ENCODE measurements around the gene BTD. TPM values are rescaled to one million over a fixed set of nuclear protein-coding genes. Genes with fewer than 3 reads are reported as not detected.

BTD gene
- total and polyA plus RNA-seq, 8 donors, result 13.5 to 21.2 (median 17.0) TPM

DNA sequence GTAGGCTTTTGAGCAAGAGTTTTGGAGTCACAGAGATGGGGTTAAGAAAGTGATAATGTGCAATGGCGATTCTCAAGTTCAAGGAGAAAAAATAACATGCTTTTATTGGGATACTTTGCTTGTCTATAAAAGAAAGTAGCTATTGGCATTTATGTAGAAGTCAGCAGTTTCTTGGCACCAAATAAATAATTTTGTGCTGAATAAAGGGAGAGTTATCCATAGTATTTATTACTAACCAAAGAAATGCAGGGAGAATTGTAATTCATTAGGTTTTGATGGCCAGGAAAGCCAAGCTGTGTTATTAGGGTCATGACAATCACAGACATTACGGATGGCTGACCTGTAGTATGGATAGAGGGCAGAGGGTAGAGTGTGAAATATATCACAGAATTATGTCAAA is 33.1 kb downstream of the BTD start:
- Histone ChIP-seq H3K4me1 (peaks cover 14 to 43% of the 10 kb centered on the region in 2 donors), H3K27ac (peak overlapping the region in 1 of 2 donors; percentile 47), H3K4me3 (no peak overlapping the region), H3K9me3 (no peaks in the 10 kb centered on the region), H3K36me3 (no peaks in the 10 kb centered on the region), H3K27me3 (no peaks in the 10 kb centered on the region)
- intact Hi-C loops (cut with DNase I), result loop anchor here in 1 of 2 donors (5.0 kb wide), 1 partner anchor 163 kb away; the partner anchor contains the start of gene ANKRD28
- no peak for DNase-seq
- TF ChIP-seq, protein P1, sequence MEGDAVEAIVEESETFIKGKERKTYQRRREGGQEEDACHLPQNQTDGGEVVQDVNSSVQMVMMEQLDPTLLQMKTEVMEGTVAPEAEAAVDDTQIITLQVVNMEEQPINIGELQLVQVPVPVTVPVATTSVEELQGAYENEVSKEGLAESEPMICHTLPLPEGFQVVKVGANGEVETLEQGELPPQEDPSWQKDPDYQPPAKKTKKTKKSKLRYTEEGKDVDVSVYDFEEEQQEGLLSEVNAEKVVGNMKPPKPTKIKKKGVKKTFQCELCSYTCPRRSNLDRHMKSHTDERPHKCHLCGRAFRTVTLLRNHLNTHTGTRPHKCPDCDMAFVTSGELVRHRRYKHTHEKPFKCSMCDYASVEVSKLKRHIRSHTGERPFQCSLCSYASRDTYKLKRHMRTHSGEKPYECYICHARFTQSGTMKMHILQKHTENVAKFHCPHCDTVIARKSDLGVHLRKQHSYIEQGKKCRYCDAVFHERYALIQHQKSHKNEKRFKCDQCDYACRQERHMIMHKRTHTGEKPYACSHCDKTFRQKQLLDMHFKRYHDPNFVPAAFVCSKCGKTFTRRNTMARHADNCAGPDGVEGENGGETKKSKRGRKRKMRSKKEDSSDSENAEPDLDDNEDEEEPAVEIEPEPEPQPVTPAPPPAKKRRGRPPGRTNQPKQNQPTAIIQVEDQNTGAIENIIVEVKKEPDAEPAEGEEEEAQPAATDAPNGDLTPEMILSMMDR (IDR thresholded peaks at IDR 0.05), result no peak
- ATAC-seq, result no peak

DNA sequence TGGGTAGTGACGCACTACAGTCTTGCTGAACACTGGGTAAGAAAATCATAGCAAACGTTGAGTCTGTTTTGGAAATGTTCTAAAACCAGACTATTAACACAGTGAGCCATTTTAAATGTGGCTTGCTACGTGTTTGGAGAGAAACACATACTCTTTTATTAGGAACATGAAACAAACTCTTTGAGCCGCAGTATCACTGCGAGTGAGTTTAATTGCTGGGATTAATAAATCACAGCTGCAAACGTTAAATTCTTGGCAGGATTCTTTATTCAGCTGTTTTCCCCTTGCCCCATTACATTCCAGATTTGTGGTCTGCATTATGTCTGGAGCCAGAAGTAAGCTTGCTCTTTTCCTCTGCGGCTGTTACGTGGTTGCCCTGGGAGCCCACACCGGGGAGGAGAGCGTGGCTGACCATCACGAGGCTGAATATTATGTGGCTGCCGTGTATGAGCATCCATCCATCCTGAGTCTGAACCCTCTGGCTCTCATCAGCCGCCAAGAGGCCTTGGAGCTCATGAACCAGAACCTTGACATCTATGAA is 33.6 kb downstream of the BTD start:
- peak; percentile 58 for ATAC-seq
- Histone ChIP-seq H3K4me1 (peaks cover 14 to 39% of the 10 kb centered on the region in 2 donors), H3K27me3 (no peaks in the 10 kb centered on the region), H3K4me3 (no peak overlapping the region), H3K36me3 (no peaks in the 10 kb centered on the region), H3K27ac (peak overlapping the region; percentile 47 to 75), H3K9me3 (no peaks in the 10 kb centered on the region)
- TF ChIP-seq, protein P1 (IDR thresholded peaks at IDR 0.05), result no peak
- DNase-seq, result peak in 3 of 4 donors; percentile 36 to 48 (median 46)
- intact Hi-C loops (cut with DNase I), result no loop called here

DNA sequence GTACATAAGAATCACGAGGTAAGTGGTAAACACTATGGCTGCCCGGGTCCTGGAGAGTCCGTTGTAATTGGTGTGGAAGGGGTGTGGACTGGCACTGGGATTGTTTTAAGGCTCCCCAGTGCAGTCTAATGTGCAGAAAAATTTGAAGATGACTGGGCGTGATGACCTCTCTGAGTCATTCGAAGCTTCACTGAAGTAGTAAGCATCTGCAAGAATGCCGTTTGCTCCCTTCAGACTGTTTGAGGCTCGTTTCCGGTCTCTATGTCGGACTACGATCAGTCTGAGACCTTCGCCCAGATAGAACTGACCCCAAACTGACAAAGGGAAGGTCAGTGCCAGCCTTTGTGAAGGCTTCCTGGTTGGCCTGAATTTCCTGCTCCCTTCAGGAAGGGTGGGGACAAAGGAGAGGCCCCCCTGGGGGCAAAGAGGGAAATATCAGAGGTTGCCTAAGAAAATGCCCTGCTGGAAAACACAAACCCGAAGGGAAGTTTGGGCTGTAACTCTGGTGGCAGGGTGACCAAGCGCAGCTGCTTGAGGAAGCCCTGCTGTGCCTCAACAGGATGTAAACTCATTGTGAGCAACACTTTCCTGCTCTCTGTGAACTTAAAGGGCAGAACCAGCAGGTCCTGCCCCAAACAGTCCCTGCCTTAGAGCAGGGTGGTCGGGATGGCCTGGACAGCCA is 34.6 kb downstream of the BTD start:
- Histone ChIP-seq H3K27ac (peak overlapping the region; percentile 47 to 75), H3K4me1 (peaks cover 14 to 29% of the 10 kb centered on the region in 2 donors), H3K27me3 (no peaks in the 10 kb centered on the region), H3K4me3 (no peak overlapping the region), H3K36me3 (no peaks in the 10 kb centered on the region), H3K9me3 (no peaks in the 10 kb centered on the region)
- peak; percentile 50 for ATAC-seq
- intact Hi-C loops (cut with DNase I), result no loop called here
- TF ChIP-seq, protein P1 (IDR thresholded peaks at IDR 0.05), result no peak
- DNase-seq, result peak in 1 of 4 donors; percentile 22

DNA sequence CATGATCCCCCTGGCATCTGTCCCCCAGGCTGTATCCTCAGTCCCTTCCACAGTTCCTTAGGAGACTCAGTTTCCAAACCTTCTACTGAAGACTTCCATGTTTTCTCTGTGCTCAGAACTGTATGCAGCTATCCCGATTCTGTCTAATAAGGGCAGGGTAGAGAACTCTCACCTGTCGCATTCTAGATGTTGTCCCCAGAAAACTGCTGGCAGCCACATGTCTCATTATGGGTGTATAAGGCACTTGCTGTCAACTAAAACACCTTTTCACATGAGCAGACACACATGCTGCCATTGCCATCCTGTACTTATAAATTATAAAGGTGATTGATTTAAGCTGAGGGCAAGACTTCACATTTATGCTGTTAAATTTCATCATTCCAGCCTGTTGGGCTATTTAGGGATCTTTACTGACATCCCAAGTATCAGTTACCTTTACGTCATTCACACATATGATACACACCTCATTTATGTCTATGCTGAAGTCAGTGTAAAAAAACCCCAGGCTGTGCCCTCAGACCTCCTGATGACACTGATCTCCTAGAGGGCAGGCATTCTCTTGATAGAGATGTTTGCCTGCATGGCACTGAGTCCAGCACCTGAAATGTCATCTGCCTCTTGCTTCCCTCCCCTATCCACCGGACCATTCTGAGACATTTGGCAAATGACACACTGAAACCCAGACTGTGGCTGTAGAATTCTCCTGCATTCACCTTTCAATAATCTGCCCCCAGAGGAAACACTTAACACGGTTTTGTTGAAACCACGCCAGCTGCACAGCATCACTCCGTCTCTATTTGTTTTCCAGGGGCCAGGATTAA is 35.8 kb downstream of the BTD start:
- H3K4me3 ChIP-seq, result no peak overlapping the region
- ATAC-seq (no peak), DNase-seq (no peak)
- peak overlapping the region in 1 of 2 donors; percentile 75 for H3K27ac ChIP-seq
- peaks cover 14 to 20% of the 10 kb centered on the region in 2 donors for H3K4me1 ChIP-seq
- no peaks in the 10 kb centered on the region for H3K36me3 ChIP-seq
- TF ChIP-seq, protein P1 (IDR thresholded peaks at IDR 0.05), result no peak
- no peaks in the 10 kb centered on the region for H3K9me3 ChIP-seq
- intact Hi-C loops (cut with DNase I), result no loop called here
- H3K27me3 ChIP-seq, result no peaks in the 10 kb centered on the region

Data from left lung (tissue), 10 donors.